HPDE6-E6E7 (cell line): ENCODE measurements around the gene SLC39A5.
"Not testable (repeated sequence)": the region's sequence is repeated elsewhere in the genome, so short reads cannot be mapped to it uniquely, and the experiment has no call there.

Experiments used
- DNase-seq: peaks from one replicate; pipeline ENCODE4 v3.0.0; 2011; ENCODE audit warnings: missing footprints; ENCODE audit errors: extremely low spot score

The SLC39A5 gene

DNA sequence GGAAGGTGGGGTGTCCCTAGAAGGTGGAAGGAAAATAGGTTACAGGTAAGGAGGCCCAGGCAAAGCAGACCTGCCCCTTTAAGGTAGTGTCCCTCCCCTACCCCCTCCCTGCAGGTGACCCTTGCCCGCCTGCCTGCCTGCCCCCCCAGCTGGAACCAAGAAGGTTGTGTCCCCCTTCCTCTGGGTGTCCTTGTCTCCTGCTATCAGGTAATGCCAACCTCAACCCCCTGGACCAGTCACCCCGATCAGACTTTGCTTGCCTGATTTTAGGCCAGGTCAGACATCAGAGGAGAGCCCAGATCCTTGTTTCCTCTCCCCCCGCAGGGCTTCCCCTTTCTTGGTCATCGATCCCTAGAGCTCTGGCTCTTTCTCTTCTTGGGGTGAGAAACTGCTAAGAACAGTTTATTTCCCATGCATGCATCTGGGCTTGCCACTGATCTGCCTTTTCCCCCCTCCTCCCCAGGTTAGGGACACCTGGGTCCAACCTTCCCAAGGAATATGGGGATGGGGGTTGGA, at the start of gene SLC39A5:
Gene SLC39A5, plus strand, starts transcription at position 136 of the 516 bp plus-strand sequence. CDS start 1,224 bp downstream, outside the sequence.
- no peak for DNase-seq

DNA sequence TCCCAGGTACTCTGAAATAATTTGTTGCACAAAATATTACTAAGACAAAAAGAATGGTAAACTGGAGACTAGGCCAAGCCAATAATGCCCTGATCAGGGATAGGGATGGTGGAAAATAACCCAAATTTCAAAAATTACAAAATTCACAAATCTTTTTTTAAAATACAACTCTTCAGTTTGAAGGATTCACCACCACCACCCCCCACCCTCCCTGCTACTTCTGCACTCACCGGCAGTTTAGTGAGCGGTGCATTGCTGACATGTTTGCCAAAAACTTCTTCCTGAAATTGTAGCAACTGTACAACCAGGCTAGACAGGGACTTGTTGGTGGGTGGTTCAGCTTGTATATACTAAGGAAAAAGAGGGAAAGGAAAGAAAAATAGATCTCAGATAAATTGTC, 42.9 kb upstream of the SLC39A5 start:
- DNase-seq: no peak

DNA sequence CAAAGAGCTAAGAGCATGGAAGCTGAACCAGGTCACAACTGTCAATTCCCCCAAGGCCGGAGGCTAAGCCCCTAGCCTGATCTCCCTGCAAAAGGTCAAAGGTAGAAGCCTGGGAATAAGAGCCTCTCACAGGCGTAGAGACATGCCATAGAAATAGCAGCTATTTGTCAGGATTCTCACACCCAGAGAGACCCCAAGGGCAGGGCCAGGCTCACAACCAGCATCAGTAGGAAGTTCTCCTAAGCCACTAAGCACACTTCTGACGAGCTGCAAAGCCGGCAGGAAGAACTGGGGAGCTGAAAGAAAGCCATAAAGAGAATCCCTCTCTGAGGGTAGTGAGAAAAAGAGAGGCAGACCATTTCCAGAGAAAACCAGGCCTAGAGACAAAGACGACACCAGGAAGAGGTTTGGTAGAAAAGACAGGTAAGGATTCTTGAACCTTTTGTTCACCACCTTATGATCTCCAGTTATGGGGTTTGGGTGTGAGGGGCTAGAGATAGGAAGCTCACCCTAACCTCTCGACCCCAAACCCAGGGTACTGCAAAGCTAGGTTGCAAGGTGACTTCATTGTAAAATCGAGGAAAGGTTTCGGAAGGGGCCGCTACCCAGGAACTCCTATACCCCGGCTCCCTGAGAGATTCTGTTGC, 41.6 kb upstream of the SLC39A5 start:
- no peak for DNase-seq

GRCh38 chr12:56188778-56189098, 41.1 kb upstream of the SLC39A5 start:
- DNase-seq: no peak

DNA sequence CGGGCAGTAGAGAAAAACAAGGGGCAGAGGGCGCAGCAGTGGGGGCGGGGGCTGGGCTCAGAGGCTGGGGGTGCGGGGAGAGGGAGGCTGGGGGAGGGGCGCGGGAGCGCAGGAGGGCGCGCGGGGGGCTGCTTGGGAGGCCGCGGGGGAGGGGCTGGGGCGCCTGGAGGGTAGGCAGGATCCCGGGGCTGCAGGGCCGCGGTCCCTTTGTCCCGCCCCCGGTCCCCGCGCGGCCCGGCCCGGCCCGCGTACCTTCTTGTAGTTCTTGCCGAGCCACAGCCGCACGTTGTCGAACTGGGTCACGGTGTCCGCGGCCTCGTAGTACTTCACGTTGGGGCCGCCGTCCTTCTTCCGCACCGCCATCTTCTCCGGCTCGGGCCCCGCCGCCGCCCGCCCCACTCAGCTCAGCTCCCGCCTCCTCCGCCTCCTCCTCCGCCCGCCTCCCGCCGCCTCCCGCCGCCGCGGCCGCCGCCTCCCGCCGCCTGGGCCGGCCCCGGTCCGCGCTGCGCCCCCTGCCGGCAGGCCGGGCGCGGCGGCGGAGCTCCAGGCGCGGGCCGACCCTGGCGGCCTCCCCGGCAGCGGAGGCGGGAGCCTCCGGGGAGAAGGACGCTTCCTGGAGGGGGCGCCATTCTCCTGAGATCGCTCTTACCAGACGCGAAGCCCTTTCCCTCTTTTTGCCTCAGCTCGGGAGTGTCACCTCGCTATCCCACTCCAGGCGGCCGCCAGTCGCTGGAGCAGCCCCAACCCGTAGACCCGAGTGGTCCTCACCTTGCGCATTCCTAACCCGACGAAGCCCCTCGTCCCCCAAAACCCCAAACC, 40.5 kb upstream of the SLC39A5 start, which contains the start of gene SMARCC2:
Gene SMARCC2, minus strand, starts transcription at position 385 of the 819 bp plus-strand sequence. Its CDS starts 22 bp downstream, at position 363.
- DNase-seq: peak; percentile 83

- DNase-seq: peak; percentile 73
These were observed 39.7 kb upstream of the SLC39A5 start for GRCh38 chr12:56189918-56190694.

GRCh38 chr12:56190695-56191155, 39.1 kb upstream of the SLC39A5 start:
- DNase-seq: no peak

GRCh38 chr12:56192582-56192981, 37.3 kb upstream of the SLC39A5 start:
- DNase-seq: no peak

DNA sequence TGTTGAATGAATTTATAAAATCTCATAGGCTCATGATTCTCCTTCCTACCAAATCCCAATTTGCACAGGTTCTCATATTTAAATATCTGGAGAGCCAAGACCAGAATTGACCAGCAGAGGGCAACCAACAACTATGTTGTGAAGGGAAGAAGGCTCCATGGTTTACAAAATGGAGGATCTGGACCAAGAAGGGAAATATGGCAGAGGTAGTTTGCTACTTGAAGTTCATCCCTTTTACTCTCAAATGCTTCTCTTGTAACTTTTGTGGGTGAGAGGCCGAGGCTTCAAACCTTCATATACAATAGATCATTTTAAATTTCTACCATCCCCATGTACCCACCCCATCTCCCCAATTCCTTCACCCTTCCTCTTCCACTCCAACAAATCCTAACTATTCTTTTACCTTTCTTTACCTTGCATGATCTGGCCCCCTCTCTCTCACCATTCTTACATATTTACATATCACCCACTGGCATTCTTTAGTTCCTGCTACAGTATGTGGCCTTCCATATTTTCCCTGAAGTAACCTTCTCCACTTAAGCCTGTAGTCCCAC, 36.7 kb upstream of the SLC39A5 start:
- DNase-seq: peak; percentile 54

DNA sequence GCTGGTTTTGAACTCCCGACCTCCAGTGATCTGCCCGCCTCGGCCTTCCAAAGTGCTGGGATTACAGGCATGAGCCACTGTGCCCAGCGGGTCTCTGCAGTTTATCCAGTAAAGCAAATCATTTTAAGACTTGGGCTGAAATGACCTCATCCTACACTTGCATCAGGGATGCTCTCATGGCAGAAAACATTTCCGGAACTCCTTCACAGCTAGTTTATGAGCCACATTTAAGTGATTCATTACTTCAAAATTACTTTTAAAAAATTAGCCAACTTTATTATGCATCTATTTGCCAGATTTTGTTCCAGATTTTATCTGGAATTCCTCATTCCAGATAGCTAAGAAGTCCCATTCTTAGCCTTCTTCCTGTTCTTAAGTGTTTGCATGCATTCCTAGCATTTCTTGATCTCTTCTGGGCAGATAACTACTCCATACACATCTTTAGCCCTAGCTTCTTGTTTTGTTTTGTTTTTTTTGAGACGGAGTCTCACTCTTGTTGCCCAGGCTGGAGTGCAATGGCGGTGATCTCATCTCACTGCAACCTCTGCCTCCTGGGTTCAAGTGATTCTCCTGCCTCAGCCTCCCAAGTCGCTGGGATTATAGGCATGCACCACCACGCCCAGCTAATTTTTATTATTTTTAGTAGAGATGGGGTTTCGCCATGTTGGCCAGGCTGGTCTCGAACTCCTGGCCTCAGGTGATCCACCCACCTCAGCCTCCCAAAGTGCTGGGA, 32.9 kb upstream of the SLC39A5 start:
- DNase-seq: not testable (repeated sequence)

DNA sequence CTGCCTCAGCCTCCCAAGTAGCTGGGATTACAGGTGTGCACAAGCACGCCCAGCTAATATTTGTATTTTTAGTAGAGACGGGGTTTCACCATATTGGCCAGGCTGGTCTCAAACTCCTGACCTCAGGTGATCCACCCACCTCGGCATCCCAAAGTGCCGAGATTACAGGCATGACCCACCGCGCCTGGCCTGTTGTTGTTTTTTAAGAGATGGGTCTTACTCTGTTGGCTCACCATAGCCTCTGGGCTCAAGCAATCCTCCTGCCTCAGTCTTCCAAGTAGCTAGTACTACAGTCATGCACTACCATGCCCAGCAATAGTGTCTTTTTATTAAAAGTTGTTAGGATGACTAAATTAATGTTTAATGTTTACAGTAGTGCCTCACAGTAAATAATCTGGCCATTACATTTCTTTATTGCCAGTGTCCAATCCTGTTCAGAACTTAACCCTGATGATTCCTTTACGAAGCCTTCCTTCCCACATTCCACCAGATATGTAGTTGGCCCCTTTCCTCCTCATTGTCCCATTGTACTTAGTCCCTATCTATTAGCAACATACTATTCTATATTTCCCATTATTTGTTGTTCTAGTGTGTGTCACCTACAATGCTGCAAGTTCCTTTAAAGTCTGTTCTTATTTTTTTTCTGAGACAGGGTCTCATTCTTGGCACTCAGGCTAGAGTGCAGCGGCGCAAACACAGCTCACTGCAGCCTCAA, 31.8 kb upstream of the SLC39A5 start:
- no peak for DNase-seq

- no peak for DNase-seq
These were observed 31.0 kb upstream of the SLC39A5 start for GRCh38 chr12:56198836-56199235.

- no peak for DNase-seq
These were observed 27.5 kb upstream of the SLC39A5 start for GRCh38 chr12:56202366-56202765.

DNA sequence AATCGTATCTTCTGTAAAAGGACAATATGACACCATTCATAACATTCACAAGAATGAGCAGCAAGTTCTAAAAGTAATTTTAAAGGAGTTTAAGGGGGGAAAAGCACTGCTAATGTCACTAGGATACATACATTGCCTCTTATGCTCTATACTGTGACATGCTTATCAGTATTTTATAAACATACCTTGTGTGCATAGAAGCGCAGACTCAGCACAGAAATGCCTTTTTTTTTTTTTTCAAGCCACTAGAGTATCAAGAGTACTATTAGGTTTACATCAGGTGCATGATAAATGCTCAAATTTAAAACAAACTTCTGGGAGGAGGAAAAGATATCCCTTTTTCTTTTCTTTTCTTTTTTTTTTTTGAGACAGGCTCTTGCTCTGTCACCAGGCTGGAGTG, 27.0 kb upstream of the SLC39A5 start:
- DNase-seq: no peak

DNA sequence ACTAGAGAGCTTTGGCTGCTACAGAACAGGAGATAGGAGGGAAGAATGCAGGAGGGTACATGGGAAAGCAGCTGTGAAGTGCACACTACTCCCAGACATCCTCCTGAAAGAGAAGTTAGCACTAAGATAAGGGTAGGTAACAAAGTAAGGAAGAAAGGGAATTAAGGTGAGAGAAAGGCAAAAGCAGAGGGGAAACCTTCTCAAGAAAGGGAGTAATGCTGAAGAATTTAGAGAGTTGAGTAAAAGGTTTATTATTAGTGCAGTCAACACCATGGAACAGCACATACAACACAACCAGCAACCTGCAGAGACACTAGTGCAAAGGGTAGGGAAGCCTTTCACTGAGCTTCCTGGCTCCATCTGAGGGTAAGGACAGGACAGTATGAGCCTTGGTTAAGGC, 25.6 kb upstream of the SLC39A5 start:
- DNase-seq: no peak

- DNase-seq: no peak
These were observed 24.4 kb upstream of the SLC39A5 start for GRCh38 chr12:56205445-56205844.

DNA sequence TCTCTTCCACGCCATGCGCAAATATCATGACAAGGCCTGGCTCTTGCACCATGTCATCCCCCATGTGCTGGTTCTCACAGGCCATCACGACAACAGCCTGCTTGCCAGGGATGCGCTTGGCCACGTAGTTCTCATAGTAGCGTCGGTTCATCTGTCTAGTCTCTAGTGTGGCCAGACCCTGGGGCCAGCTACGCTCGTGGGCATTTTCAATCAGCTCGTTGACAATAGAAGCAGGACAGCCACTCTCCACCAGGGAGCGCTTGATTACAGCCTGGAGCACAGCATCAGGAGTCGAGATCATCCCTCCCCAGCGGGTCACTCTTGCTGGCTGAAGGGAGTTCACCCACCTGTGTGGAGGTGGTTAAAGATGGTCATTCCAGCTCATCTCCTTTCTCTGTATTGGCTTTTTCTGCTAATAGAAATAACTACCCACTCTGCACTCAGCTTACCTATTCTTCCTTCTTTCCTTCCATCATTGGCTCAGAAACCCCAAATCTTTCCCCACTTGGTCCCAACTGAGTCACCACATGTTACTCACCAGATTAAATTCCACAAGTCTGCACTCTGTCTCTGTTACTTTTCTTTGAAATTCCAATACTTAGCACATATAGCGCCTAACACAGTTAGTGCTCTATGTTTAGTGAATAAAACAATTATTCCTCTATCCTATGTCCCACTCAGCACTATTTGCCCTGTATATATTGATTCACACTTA, 23.2 kb upstream of the SLC39A5 start:
- DNase-seq: no peak

DNA sequence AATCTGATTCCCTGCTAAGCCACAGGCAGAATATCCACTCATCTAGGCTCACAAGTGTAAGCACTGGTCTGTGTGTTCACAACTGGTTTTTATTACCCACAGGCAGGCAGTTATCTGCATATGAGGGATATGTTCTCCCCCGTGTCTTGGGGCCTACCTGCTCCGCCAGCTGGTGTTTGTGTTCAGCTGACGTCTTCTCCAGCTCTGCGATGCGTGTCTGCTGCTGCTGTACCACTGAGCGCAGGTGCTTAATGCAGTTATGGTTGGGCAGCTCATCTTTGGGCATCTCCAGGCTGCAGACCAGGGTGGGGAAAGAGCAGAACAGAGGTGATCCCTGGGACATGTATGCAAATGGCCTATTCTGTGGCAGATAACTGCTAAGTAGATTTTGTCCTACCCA, 21.8 kb upstream of the SLC39A5 start:
- no peak for DNase-seq

DNA sequence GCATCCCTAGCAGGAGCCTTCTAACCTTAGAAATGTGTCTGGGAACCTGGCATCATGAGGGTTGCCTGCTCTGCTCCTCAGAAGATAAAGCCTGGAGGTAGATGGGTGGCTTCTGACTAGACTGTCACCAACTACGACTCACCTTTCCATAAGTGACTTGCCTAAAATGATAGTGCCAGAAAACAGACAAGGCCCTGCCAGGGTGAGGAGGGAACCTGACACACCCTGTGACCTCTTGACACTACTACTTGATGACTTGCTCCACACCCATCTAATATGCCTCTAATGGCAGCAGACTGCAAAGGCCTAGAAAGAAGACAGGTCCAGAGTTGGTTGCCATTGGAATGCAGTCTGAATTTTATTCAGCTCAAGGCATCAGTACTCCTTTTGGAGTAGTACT, 17.5 kb upstream of the SLC39A5 start:
- no peak for DNase-seq

GRCh38 chr12:56213878-56214277, 16.0 kb upstream of the SLC39A5 start:
- no peak for DNase-seq
